Measurements from ENCODE around the gene HSPA1B.
"Not testable (repeated sequence)": the region's sequence is repeated elsewhere in the genome, so short reads cannot be mapped to it uniquely, and the experiment has no call there.

Gene HSPA1B

DNA sequence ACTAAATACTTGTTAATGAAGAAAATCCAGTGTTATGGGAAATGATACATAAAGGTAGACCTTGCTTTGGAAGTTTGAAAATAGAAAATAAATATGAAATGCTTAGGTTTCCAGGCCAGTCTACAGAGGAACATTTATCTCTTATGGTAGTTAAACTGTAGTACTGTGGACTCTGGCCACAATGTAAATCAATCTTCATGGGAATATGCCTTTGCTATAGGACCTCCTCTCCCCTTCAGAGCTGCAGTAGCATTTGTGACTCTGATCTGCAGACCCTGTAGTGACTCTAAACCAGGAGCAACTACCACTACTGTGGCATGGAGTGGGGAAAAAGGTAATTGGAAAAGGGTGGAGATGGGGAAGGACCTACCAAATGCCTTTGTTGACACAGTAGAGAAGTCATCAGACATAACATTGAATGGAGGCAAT is 7.7 kb upstream of the HSPA1B start:
- DNase-seq (ENCODE audit: extremely low read depth, low read depth): no peak
- TF ChIP-seq, protein P1, sequence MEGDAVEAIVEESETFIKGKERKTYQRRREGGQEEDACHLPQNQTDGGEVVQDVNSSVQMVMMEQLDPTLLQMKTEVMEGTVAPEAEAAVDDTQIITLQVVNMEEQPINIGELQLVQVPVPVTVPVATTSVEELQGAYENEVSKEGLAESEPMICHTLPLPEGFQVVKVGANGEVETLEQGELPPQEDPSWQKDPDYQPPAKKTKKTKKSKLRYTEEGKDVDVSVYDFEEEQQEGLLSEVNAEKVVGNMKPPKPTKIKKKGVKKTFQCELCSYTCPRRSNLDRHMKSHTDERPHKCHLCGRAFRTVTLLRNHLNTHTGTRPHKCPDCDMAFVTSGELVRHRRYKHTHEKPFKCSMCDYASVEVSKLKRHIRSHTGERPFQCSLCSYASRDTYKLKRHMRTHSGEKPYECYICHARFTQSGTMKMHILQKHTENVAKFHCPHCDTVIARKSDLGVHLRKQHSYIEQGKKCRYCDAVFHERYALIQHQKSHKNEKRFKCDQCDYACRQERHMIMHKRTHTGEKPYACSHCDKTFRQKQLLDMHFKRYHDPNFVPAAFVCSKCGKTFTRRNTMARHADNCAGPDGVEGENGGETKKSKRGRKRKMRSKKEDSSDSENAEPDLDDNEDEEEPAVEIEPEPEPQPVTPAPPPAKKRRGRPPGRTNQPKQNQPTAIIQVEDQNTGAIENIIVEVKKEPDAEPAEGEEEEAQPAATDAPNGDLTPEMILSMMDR (IDR thresholded peaks at IDR 0.05; ENCODE audit: low read depth, low read length): no peak

DNA sequence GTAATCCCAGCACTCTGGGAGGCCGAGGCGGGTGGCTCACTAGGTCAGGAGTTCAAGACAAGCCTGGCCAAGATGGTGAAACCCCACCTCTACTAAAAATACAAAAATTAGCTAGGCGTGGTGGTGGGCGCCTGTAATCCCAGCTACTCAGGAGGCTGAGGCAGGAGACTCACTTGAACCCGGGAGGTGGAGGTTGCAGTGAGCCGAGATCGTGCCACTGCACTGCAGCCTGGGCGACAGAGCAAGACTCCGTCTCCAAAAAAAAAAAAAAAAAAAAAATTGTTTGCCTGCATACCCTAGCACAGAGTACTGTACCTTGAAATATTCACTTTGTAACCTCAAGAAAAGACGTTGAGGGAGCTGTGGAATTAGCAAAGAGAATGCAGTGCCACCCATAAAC is 7.1 kb upstream of the HSPA1B start:
- DNase-seq (ENCODE audit: extremely low read depth, low read depth): not testable (repeated sequence)

- TF ChIP-seq, protein P1 (IDR thresholded peaks at IDR 0.05; ENCODE audit: low read depth, low read length): no peak
- DNase-seq (ENCODE audit: extremely low read depth, low read depth): no peak
Observed at GRCh38 chr6:31821301-31822035, 6.1 kb upstream of the HSPA1B start.

DNA sequence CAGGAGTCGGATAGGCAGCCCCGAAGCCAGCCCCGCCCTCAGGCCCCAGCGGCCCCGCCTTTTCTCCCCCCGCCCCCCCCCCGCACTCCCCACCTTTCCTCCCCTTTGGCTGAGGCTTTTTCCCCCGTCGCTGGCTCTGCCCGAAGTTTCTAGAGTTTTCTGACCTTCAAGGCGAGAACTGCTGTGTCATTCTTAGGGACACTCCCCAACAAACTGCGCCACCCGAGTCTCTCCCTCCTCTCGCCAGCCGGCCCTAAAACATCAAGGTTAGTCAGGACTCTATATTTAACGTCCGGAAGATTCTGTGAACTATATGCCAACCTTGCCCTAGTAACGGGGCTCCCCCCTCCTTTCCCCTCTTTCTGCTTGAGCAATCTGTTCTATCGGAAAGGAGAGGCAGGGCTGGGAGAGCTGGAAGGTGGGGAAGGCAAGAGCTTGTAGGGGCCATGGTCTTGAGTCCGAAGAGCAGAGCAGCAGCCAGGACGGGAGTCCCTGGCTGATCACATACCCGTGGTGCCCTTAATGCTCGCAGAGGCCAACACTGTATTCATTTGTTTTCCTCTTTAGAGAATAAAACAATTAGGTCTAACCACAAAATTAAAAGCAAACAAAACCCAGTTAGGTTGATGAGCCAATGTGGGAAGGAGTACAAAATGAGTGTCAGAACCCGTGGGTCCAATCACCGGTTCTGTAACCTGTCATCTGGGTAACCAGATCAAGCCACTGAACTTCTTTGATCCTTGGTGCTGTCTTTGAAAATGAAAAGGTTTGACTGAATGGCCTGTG is 5.3 kb upstream of the HSPA1B start:
- TF ChIP-seq, protein P1 (IDR thresholded peaks at IDR 0.05; ENCODE audit: low read depth, low read length): no peak
- DNase-seq (ENCODE audit: extremely low read depth, low read depth): peak; percentile 79

DNA sequence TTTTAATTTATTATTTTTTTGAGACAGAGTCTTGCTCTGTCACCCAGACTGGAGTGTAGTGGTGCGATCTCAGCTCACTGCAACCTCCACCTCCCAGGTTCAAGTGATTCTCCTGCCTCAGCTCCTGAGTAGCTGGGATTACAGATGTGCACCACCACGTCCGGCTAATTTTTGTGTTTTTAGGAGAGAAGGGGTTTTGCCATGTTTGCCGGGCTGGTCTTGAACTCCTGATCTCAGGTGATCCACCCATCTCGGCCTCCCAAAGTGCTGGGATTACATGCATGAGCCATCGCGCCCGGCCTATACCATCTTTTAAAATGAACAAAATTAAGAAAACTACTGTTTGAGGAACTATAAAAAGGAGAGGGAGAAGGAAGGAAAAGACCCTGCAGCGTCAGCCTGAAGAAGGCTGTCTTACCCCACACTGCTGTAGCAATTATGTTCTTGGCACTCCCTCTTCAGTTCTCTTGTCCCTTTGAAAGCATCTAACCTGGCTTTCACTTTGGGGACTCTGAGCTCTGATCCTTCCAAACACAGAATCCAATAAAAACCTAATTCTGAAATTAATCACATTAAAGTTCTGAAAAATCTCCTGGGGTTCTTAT is 3.8 kb upstream of the HSPA1B start:
- DNase-seq (ENCODE audit: extremely low read depth, low read depth): not testable (repeated sequence)

- no peak for DNase-seq (ENCODE audit: extremely low read depth, low read depth)
- TF ChIP-seq, protein P1 (IDR thresholded peaks at IDR 0.05; ENCODE audit: low read depth, low read length): no peak
Observed at GRCh38 chr6:31825553-31825952, 2.0 kb upstream of the HSPA1B start.

- peak; percentile 79 for DNase-seq (ENCODE audit: extremely low read depth, low read depth)
- TF ChIP-seq, protein P1 (IDR thresholded peaks at IDR 0.05; ENCODE audit: low read depth, low read length): no peak; the same call in 1 of the 2 replicates
Observed at GRCh38 chr6:31826793-31827285, 699 bp upstream of the HSPA1B start.

Measured in AG09319 (cell line).